ENCODE measurements around the gene RERE.
A peak's percentile ranks its signal among the peaks of the same experiment; 100 is the strongest.

Gene RERE

GRCh38 chr1:8851060-8851459, 33.6 kb upstream of the RERE start:
- no peak for TF ChIP-seq CTCF (IDR thresholded peaks at IDR 0.05; ENCODE audit: extremely low read depth, missing control alignments)
- DNase-seq (ENCODE audit: low spot score): no peak

DNA sequence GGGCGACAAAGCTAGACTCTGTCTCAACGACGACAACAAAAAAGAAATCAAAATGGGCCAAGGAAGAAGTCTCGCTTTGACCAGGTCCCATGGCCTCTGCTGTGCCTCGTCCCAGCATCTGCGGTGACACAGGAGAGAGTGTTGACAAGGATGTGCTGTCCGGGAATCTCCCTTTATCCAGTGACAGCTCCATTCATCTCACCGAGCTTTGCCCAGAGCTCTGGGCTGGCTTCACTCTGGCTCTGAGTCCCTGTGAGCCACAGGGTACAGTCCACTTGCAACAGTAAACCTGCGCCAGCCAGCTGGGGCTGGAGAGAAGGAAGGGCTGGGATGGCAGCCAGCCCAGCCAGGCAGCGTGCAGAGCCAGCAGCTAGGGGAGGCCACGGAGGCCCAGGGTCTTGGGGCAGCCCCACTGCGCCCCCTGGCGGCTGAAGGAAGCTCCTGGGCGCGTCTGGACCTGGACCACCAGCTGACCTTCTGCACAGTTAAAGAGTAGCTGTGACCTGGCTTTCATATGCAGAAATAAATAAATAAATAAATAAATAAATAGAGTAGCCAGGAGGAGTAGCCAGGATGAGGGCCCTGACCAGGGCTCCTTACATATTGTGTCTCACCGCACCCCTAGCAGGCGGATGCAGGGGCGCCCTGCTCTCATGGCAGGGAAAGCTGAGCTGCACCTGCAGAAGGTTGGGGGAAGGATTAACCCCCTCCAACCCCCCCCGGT, 31.4 kb upstream of the RERE start:
- peak; percentile 80 for TF ChIP-seq CTCF (IDR thresholded peaks at IDR 0.05; ENCODE audit: extremely low read depth, missing control alignments)
- DNase-seq (ENCODE audit: low spot score): peak; percentile 84

DNA sequence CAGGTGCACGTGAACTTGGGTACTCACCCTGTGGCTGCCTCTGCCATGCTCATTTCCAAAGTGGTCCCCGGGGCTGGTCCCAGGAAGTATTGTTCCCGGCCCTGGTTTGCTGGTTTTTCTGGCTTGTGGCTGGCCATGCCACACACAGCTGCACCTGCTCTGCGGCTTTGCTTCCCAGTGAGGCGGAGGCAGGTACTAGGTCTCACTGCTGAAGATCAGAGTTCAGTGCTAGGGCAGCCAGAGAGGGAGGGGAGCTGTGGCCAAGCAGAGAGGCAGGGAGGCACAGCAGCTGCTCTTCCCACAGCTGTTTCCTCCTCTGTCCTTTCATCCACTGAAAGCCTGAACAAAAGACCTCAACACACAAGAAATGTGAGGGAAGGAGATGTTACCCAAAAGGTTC, 30.6 kb upstream of the RERE start:
- no peak for TF ChIP-seq CTCF (IDR thresholded peaks at IDR 0.05; ENCODE audit: extremely low read depth, missing control alignments)
- no peak for DNase-seq (ENCODE audit: low spot score)

DNA sequence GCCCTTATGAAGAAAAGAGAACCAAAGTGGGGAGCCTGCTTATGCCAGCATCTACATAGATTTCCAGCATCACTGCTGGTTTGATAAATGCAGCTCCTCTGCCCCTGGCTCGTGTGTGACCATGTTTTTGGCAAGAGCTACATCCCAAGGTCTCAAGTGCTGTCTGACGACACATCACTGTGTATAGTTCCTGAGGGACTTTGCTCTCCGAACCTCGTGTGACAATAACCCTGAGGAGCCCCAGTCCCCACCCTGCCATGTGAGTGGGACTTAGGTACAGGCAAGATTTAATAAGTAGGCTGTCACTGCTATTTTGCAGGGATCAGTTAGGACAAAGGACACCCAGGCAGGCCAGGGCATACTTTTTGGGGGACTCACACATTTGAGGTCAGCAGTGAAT, 28.8 kb upstream of the RERE start:
- DNase-seq (ENCODE audit: low spot score): no peak
- no peak for TF ChIP-seq CTCF (IDR thresholded peaks at IDR 0.05; ENCODE audit: extremely low read depth, missing control alignments)

DNA sequence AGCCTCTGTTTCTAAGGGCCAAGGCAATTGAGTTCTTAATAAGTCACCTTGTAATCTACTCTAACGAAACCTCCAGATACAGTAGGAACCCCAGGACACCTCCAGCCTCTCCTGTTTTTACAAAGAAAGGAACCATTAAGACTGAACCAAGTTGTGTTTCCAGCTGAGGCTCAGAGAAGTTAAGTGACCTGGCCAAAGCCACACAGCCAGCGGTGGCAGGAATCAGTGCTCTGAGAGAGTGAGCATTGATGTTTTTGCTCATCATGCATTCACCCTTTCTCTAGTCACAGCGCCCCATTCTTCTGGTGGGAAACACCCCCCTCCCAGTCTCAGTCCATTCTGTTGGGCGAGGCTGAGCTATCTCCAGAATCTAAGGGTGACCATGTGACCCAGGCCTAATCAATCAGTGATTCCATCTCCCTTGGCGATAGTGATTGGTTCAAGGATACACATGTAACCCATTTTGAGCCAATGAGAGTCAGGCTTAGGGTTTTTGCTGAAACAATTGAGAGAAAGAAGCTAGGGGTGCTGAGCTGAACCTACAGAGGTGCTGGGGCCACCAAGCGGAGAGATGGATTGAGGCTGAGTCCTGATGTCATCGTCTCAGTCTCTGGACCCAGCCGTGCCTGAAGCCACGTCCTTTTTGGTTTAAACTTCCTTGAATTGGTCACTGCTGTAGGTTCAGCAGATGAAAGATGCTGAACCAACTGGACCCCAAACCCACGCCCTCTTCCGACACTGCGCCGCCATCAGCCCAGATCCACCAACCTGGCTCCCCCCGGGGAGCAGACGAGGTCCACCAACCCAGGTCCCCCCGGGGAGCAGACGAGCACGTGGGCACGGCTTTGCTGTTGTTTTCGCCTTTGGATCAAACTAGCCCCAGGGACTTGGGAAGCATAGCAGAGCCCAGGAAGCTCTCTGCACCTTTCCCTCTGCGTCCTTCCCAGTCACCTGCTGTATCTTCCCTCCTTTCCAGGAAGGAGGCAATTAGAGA, 28.0 kb upstream of the RERE start:
- DNase-seq (ENCODE audit: low spot score): no peak
- TF ChIP-seq CTCF (IDR thresholded peaks at IDR 0.05; ENCODE audit: extremely low read depth, missing control alignments): no peak

DNA sequence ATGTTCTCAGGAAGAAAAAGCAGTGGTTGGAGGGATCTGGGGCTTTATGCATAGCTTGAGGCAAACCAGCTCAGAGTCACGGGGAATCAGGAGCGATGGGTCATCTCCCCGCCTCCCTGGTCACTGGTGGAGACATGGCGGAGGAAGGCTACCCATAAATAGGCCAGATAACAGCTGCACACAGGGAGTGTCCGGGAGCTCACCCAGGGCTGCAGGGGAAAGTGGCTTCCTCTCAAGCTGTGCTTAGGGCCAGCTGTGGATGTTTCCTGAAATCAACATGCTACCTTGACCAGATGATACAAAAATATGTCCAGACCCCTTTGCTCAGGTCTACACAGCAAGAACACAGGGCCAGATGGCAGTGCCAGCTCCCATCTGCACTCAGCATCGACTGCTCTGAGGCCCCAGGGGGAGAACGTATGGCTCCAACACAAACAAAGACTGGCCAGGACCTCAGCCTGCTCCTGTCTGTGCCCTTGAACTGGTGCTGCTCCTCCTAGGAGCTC, 27.1 kb upstream of the RERE start:
- no peak for TF ChIP-seq CTCF (IDR thresholded peaks at IDR 0.05; ENCODE audit: extremely low read depth, missing control alignments)
- no peak for DNase-seq (ENCODE audit: low spot score)

- TF ChIP-seq CTCF (IDR thresholded peaks at IDR 0.05; ENCODE audit: extremely low read depth, missing control alignments): no peak
- no peak for DNase-seq (ENCODE audit: low spot score)
These were observed 24.0 kb upstream of the RERE start for GRCh38 chr1:8841395-8841794.
